ENCODE results near the gene NRXN3.

The NRXN3 gene

DNA sequence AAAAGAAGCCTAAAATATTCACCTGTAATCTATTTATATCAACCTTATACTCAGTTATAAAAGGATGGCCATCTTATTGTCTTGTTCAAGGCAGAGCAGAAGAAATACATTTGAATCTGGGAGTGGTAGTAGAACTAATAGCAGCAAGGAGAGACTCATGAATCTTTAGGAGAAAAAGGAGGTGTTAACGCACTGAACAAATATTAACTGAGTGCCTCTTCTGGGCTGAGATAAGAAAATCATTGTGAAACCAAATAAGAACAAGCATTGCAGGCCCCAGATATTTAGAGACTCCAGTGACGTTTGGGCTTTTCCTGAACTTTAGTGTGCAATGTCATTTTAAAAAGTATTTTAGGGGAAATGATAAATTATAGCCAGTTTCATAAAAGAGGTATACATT is 1250.6 kb downstream of the NRXN3 start:
- TF ChIP-seq, protein P1, sequence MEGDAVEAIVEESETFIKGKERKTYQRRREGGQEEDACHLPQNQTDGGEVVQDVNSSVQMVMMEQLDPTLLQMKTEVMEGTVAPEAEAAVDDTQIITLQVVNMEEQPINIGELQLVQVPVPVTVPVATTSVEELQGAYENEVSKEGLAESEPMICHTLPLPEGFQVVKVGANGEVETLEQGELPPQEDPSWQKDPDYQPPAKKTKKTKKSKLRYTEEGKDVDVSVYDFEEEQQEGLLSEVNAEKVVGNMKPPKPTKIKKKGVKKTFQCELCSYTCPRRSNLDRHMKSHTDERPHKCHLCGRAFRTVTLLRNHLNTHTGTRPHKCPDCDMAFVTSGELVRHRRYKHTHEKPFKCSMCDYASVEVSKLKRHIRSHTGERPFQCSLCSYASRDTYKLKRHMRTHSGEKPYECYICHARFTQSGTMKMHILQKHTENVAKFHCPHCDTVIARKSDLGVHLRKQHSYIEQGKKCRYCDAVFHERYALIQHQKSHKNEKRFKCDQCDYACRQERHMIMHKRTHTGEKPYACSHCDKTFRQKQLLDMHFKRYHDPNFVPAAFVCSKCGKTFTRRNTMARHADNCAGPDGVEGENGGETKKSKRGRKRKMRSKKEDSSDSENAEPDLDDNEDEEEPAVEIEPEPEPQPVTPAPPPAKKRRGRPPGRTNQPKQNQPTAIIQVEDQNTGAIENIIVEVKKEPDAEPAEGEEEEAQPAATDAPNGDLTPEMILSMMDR (IDR thresholded peaks at IDR 0.05) = no peak

DNA sequence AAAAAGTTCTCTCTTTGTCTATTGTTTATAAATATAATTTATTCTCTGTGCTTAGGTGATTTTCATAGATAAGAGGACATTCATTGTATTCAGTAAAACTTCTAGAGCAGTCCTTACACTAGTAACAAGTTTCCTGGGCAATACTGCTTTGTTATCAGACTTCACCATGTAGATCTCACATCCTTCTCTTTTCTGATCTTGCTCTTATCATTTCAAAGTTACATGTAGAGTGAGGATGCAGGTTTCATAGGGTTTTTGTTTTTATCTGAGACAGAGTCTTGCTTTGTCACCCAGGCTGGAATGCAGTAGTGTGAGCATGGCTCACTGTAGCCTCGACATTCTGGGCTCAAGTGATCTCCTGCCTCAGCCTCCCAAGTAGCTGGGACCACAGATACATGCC is 1251.6 kb downstream of the NRXN3 start:
- TF ChIP-seq, protein P1 (IDR thresholded peaks at IDR 0.05) = no peak

DNA sequence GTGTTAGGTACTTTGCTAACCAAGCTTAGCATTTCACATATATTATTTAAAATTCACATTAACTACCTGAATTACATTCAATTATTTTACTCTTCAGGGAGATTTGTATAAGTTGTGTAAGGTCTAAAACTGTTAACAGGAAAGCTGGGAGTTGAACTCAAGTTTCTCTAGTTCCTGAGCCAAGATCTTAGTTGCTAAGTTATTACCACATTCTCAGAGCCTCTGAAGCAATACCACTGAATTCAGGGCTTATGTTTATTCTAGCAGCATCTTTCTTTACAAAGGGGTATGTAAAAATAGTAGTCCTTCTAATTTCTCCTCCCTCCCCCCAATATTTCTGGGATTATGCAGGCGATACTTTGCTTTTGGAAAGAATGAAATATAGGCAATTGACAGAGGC is 1254.3 kb downstream of the NRXN3 start:
- TF ChIP-seq, protein P1 (IDR thresholded peaks at IDR 0.05) = no peak

DNA sequence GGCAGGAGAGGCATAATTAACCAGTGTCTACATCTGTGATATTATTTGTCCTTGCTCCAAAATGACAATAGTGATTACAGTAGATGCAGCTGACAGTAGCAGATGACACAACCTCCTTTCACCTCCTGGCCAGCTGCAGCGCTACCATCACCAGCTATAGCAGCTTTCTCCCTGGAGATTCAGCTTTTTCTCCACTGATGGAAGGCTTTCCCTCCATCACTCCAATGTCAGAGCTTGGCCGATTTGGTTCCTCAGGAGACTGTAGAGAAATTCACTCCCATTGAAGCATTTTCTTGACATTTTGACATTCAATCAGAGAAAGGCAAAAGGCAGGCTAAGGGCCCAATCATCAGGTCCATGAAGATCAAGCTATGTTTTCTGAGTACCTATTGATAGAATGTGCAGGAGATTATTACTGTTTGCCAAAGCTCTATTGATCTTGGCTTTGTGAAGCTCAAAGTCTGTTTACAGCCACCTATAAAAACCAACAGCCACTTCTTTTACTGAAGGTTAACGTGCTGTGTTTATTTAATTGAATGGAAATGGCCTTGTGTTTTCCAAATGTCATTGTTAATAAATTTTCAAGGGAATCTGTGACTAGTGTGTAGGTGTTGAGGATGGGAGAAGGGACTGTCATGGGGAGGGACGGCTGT is 1256.1 kb downstream of the NRXN3 start:
- TF ChIP-seq, protein P1 (IDR thresholded peaks at IDR 0.05) = no peak

DNA sequence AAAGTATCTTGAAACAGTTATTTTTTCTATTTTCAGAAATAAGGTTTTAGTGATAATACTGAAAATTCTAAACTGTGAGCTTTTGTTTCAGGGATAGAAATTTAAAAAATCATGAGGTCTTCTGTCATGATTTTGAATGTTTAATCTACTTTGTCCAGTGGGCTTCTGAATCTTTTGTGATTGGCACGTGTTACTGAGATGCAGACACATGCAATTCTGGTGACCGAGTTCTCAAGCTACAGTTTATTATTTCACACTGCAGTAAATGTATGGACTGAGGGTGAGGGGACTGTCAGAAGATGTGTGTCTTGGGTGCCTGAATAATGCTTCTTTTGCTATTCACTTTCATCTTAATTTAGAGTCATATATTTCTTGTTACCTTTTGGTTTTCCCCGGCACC is 1262.5 kb downstream of the NRXN3 start:
- TF ChIP-seq, protein P1 (IDR thresholded peaks at IDR 0.05) = no peak

DNA sequence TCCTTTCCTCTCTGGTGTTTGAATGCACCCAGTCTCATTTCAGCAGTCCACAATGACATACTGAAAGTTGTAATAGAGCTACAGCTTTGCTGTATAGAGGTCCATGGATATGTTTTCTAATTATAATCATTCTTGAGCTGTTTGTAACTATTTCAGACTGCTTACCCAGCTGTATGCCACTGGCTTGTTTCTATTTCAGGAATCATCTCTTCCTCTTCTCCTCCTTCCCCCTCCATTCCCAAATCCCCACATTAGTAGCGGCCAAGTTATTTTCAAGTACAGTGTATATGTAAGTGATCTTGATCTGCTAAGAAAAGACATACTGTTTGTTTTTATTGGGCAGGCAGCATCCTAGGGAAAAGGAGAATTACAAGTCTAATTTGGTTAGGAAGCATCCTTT is 1266.2 kb downstream of the NRXN3 start:
- TF ChIP-seq, protein P1 (IDR thresholded peaks at IDR 0.05) = no peak

DNA sequence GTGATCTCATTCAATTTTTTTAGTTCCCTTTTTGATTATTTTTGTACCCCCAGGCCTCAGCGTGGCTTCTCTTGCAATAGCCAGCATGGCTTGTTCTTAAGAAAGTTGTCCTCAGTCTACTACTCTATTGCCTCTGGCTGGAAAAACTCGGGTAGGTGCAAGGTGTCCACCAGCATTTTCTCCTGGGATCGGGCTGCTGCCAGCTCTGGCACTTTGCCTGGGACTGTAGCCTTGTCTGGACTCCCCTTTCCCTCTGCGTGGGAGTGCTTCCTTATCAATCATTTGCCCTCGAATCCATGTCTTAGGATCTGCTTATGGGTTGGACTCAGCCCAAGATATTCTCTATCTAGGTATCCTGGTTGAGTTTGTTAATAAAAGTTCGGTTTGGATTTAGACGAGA is 1267.8 kb downstream of the NRXN3 start:
- TF ChIP-seq, protein P1 (IDR thresholded peaks at IDR 0.05) = no peak

Data from LNCAP (cell line).